GM18520 (cell line): Measurements from ENCODE around the gene TRIM47.

Experiments used
- ATAC-seq: cut with Tn5 transposase; IDR thresholded peaks from one replicate; pipeline ENCODE4 v1.9.1; 2021; ENCODE audit not compliant: unreplicated experiment

The TRIM47 gene

GRCh38 chr17:75834279-75834920 is 44.0 kb downstream of the TRIM47 start:
- ATAC-seq: no peak

- ATAC-seq: no peak
Observed at GRCh38 chr17:75832652-75833400, 45.6 kb downstream of the TRIM47 start.

- ATAC-seq: no peak
Observed at GRCh38 chr17:75832164-75832651, 46.2 kb downstream of the TRIM47 start.

GRCh38 chr17:75831032-75831571 is 47.3 kb downstream of the TRIM47 start:
- ATAC-seq: no peak

- no peak for ATAC-seq
Observed at GRCh38 chr17:75830164-75831031, 48.0 kb downstream of the TRIM47 start.

GRCh38 chr17:75829747-75830146 is 48.6 kb downstream of the TRIM47 start:
- no peak for ATAC-seq

- ATAC-seq: no peak
Observed at GRCh38 chr17:75828741-75829140, 49.6 kb downstream of the TRIM47 start.

- ATAC-seq: no peak
Observed at GRCh38 chr17:75828076-75828400, 50.3 kb downstream of the TRIM47 start.

- no peak for ATAC-seq
Observed at GRCh38 chr17:75827308-75828075, 50.9 kb downstream of the TRIM47 start.

- no peak for ATAC-seq
Observed at GRCh38 chr17:75826561-75827307, 51.6 kb downstream of the TRIM47 start.

GRCh38 chr17:75825748-75826370 is 52.5 kb downstream of the TRIM47 start:
- no peak for ATAC-seq

GRCh38 chr17:75825149-75825552 is 53.2 kb downstream of the TRIM47 start:
- ATAC-seq: no peak

- ATAC-seq: no peak
Observed at GRCh38 chr17:75824666-75825065, 53.7 kb downstream of the TRIM47 start.
